WI38 (cell line): ENCODE results near the gene TMPRSS12.
"Not testable (repeated sequence)": the region's sequence is repeated elsewhere in the genome, so short reads cannot be mapped to it uniquely, and the experiment has no call there.

Source experiments
- H3K4me3 ChIP-seq: 2 replicates; pipeline ENCODE4 v1.5.1; 2011; ENCODE audit warnings: low read depth, mild to moderate bottlenecking, control low read depth, low read length
- TF ChIP-seq, protein P1 (sequence below): IDR thresholded peaks from 2 replicates; pipeline ENCODE4 v1.5.1; 2012; ENCODE audit warnings: low read depth, mild to moderate bottlenecking, control low read depth, low read length

The TMPRSS12 gene

GRCh38 chr12:50928392-50928791 lies 85.7 kb downstream of the TMPRSS12 start:
- no peak overlapping the region for H3K4me3 ChIP-seq
- TF ChIP-seq, protein P1, sequence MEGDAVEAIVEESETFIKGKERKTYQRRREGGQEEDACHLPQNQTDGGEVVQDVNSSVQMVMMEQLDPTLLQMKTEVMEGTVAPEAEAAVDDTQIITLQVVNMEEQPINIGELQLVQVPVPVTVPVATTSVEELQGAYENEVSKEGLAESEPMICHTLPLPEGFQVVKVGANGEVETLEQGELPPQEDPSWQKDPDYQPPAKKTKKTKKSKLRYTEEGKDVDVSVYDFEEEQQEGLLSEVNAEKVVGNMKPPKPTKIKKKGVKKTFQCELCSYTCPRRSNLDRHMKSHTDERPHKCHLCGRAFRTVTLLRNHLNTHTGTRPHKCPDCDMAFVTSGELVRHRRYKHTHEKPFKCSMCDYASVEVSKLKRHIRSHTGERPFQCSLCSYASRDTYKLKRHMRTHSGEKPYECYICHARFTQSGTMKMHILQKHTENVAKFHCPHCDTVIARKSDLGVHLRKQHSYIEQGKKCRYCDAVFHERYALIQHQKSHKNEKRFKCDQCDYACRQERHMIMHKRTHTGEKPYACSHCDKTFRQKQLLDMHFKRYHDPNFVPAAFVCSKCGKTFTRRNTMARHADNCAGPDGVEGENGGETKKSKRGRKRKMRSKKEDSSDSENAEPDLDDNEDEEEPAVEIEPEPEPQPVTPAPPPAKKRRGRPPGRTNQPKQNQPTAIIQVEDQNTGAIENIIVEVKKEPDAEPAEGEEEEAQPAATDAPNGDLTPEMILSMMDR, result no peak

DNA sequence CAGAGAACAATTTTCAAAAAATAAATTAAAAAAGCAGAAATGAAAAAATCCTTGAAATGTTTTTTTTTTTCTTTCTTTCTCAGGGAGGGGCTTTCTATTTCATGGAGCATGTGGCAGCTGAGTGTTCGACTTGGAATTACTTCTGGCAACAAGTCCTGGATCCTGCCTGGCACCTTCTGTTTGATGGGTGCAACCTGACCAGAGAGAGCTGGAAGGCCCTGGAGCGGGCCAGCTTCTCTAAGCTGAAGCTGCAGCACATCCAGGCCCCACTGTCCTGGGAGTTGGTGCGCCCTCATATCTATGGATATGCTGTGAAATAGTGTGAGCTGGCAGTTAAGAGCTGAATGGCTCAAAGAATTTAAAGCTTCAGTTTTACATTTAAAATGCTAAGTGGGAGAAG lies 87.1 kb downstream of the TMPRSS12 start:
- H3K4me3 ChIP-seq, result no peak overlapping the region
- TF ChIP-seq, protein P1, result no peak

DNA sequence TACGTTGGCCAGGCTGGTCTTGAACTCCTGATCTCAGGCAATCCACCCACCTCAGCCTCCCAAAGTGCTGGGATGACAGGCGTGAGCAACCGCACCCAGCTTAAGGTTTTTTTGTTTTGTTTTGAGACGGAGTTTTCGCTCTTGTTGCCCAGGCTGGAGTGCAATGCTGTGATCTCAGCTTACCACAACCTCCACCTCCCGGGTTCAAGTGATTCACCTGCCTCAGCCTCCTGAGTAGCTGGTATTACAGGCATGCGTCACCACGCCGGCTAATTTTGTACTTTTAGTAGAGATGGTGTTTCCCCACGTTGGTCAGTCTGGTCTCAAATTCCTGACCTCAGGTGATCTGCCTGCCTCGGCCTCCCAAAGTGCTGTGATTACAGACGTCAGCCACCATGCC lies 87.8 kb downstream of the TMPRSS12 start:
- not testable (repeated sequence) for H3K4me3 ChIP-seq

- H3K4me3 ChIP-seq, result no peak overlapping the region
- TF ChIP-seq, protein P1, result no peak
Measured at GRCh38 chr12:50932787-50933280, 90.1 kb downstream of the TMPRSS12 start.

DNA sequence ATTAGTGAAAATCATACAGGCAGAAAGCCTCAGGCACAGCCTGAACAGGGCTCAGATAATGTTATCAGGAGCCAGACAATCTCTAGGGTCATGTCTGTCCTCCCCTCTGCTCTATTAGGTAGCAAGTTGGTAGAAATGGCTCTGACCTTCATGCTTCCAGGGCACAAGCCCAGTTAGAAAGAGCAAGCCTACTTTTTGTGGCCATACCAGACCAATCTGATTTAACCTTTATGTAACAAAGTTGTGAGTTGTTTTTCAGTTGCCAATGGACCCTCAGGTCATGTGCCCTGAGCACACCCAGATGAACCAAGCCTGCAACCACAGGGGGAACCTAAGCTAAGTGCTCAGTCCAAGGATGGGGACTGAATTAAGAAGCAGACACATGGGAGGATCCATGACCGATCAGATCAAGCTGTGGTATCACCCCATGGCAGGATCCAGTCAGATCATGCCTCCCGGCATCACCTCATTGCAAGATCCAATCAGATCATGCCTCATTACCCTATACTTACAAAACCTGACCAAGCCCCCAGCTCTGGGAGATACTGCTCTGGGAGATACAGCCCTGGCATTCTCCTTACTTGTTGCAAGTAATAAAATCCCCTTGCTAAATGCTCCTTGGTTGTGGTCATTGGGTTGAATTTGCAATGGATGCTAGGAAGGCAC lies 90.9 kb downstream of the TMPRSS12 start:
- TF ChIP-seq, protein P1, result no peak
- H3K4me3 ChIP-seq, result no peak overlapping the region

DNA sequence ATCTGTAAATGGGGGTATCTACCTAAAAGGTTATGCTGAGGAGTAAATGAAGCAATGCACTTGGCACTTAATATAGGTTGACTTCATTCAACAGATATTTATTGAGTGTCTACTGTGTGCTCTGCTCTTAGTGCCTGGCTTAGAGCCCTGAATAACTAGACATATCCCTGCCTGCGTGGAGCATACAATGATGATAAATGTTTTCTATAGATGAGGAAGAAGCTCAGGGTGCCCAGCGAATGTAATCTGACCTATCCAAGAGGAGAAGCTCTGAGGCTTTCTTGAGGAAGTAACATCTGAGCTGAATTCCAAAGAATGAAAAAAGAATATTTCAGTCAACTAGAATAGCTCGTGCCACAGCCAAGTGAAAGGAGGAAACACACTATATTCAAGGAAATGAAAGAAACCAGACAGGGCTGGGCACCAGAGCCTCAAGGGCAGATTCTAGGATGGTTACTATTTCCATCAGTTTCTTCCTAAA lies 91.7 kb downstream of the TMPRSS12 start:
- 0 out of 2 replicates have a peak overlapping the region, but pooled peaks have one; percentile 15 for H3K4me3 ChIP-seq
- TF ChIP-seq, protein P1, result no peak

GRCh38 chr12:50934981-50935807 lies 92.5 kb downstream of the TMPRSS12 start:
- TF ChIP-seq, protein P1, result no peak
- H3K4me3 ChIP-seq, result peak overlapping the region; percentile 21
